HG03575 (cell line): ENCODE results near the gene ULK4.
"Not testable (repeated sequence)": the region's sequence is repeated elsewhere in the genome, so short reads cannot be mapped to it uniquely, and the experiment has no call there.

ENCODE experiments used
- ATAC-seq: cut with Tn5 transposase; IDR thresholded peaks from one replicate; pipeline ENCODE4 v1.9.1; 2021; ENCODE audit not compliant: unreplicated experiment, insufficient number of reproducible peaks, low FRiP score; ENCODE audit errors: extremely low read depth

ULK4 gene

GRCh38 chr3:41488501-41488900, 473.4 kb downstream of the ULK4 start:
- no peak for ATAC-seq

GRCh38 chr3:41485484-41485883, 476.4 kb downstream of the ULK4 start:
- ATAC-seq, result no peak

GRCh38 chr3:41482134-41482533, 479.8 kb downstream of the ULK4 start:
- no peak for ATAC-seq

- no peak for ATAC-seq
Measured at GRCh38 chr3:41478278-41478677, 483.6 kb downstream of the ULK4 start.

GRCh38 chr3:41477399-41478014, 484.4 kb downstream of the ULK4 start:
- ATAC-seq, result no peak

- no peak for ATAC-seq
Measured at GRCh38 chr3:41469083-41469482, 492.8 kb downstream of the ULK4 start.

GRCh38 chr3:41467481-41467880, 494.4 kb downstream of the ULK4 start:
- no peak for ATAC-seq

- no peak for ATAC-seq
Measured at GRCh38 chr3:41464858-41465257, 497.0 kb downstream of the ULK4 start.

GRCh38 chr3:41464401-41464800, 497.5 kb downstream of the ULK4 start:
- ATAC-seq, result no peak

- ATAC-seq, result no peak
Measured at GRCh38 chr3:41462103-41462691, 499.7 kb downstream of the ULK4 start.

- no peak for ATAC-seq
Measured at GRCh38 chr3:41460736-41461135, 501.2 kb downstream of the ULK4 start.

- ATAC-seq, result no peak
Measured at GRCh38 chr3:41457176-41457575, 504.7 kb downstream of the ULK4 start.

GRCh38 chr3:41456162-41456561, 505.7 kb downstream of the ULK4 start:
- ATAC-seq, result no peak

GRCh38 chr3:41453618-41454017, 508.3 kb downstream of the ULK4 start:
- not testable (repeated sequence) for ATAC-seq

GRCh38 chr3:41450416-41451231, 511.3 kb downstream of the ULK4 start:
- ATAC-seq, result no peak

- no peak for ATAC-seq
Measured at GRCh38 chr3:41448396-41448795, 513.5 kb downstream of the ULK4 start.

- ATAC-seq, result no peak
Measured at GRCh38 chr3:41447701-41448100, 514.2 kb downstream of the ULK4 start.

- ATAC-seq, result not testable (repeated sequence)
Measured at GRCh38 chr3:41446316-41446715, 515.6 kb downstream of the ULK4 start.

- ATAC-seq, result no peak
Measured at GRCh38 chr3:41441568-41441967, 520.3 kb downstream of the ULK4 start.

GRCh38 chr3:41441139-41441538, 520.8 kb downstream of the ULK4 start:
- no peak for ATAC-seq
